Body of pancreas (tissue), 4 donors: Measurements from ENCODE around the gene NPTN.

ENCODE experiments used
- POLR2A ChIP-seq, 3 donors: fragments of 450-650 bp; IDR thresholded peaks; one replicate each; pipeline ENCODE4 v1.6.1; 2016; ENCODE audit warnings: antibody characterized with exemption in 3 of 3, mild to moderate bottlenecking in 2 of 3
- TF ChIP-seq, protein P1 (sequence below), 7 experiments: fragments of 450-650 bp in 4 of 7; fragments of 200-600 bp in 3 of 7; sonication (generic) in 3 of 7; IDR thresholded peaks; one replicate each; pipeline ENCODE4 v1.5.1; 2016 to 2019; ENCODE audit warnings: antibody characterized with exemption in 7 of 7

DNA sequence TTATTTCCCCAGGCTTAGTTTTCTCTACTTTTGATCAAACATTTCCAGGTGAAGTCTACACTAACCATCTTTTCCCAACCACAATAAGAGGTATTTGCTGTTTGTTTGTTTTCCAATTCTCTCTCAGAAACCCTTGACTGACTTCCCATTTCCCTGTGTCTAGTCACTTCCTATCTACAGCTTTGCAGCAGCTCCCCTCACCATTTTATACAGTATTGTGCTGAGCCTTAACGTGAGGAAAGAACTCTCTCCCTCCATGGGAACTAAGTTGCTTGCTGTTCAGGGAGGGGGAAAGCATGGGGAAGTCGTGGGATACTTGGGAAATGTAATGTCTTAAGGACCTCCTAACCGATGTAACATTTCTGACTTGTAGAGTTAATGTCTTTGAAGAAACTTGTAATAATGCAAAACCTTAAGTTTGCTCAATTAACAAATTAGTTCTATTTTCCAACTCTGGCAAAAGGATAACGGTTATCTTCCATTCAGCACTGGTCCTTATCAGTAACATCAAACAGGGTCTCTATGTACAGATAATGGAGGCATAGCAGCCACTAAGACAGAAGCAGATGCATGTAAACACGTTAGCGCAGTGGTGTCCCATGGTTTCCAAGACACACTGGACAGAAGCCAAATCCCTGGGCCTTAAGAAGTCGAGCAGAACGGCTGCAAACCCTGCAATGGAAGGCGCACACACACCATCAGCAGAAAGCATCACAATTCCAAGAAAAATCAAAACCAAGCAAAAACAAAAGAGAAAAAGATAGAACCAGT lies 39.7 kb downstream of the NPTN start:
- TF ChIP-seq, protein P1, sequence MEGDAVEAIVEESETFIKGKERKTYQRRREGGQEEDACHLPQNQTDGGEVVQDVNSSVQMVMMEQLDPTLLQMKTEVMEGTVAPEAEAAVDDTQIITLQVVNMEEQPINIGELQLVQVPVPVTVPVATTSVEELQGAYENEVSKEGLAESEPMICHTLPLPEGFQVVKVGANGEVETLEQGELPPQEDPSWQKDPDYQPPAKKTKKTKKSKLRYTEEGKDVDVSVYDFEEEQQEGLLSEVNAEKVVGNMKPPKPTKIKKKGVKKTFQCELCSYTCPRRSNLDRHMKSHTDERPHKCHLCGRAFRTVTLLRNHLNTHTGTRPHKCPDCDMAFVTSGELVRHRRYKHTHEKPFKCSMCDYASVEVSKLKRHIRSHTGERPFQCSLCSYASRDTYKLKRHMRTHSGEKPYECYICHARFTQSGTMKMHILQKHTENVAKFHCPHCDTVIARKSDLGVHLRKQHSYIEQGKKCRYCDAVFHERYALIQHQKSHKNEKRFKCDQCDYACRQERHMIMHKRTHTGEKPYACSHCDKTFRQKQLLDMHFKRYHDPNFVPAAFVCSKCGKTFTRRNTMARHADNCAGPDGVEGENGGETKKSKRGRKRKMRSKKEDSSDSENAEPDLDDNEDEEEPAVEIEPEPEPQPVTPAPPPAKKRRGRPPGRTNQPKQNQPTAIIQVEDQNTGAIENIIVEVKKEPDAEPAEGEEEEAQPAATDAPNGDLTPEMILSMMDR (IDR thresholded peaks at IDR 0.05), result no peak
- no peak for TF ChIP-seq POLR2A (IDR thresholded peaks at IDR 0.05)
